Activated gamma-delta T cell treated with Interleukin-2 at 50 U/mL for 16 hours (primary cell): ENCODE results near the gene ARHGAP11A.

Experiments
- DNase-seq: peaks from one replicate; pipeline ENCODE4 v3.0.0-alpha.2; 2020

Gene ARHGAP11A

GRCh38 chr15:32688151-32688639, 72.9 kb downstream of the ARHGAP11A start:
- no peak for DNase-seq
